Ramos (cell line): Measurements from ENCODE around the gene IQCM.
"Not testable (repeated sequence)": the region's sequence is repeated elsewhere in the genome, so short reads cannot be mapped to it uniquely, and the experiment has no call there.

ENCODE experiments used
- in situ Hi-C: fragments of 300-500 bp; cut with MboI; formaldehyde crosslinking; loops from one replicate; pipeline ENCODE4 v1.14.3; 2022; ENCODE audit warnings: low sequenced_read_pairs; ENCODE audit not compliant: unreplicated experiment

IQCM gene

GRCh38 chr4:149344436-149344835, 471.2 kb downstream of the IQCM start:
- in situ Hi-C loops, result no loop called here

- in situ Hi-C loops, result no loop called here
Observed at GRCh38 chr4:149343614-149344013, 472.0 kb downstream of the IQCM start.

DNA sequence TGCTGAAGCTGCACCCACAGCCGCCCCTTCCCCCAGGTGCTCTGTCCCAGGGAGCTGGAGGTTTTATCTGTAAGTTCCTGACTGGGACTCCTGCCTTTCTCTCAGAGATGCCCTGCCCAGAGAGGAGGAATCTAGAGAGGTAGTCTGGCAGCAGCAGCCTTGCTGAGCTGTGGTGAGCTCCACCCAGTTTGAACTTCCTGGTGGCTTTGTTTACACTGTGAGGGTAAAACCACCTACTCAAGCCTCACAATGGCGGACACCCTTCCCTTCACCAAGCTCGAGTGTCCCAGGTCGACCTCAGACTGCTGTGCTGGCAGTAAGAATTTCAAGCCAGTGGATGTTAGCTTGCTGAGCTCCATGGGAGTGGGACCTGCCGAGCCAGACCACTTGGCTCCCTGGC, 474.5 kb downstream of the IQCM start:
- in situ Hi-C loops, result not testable (repeated sequence)

DNA sequence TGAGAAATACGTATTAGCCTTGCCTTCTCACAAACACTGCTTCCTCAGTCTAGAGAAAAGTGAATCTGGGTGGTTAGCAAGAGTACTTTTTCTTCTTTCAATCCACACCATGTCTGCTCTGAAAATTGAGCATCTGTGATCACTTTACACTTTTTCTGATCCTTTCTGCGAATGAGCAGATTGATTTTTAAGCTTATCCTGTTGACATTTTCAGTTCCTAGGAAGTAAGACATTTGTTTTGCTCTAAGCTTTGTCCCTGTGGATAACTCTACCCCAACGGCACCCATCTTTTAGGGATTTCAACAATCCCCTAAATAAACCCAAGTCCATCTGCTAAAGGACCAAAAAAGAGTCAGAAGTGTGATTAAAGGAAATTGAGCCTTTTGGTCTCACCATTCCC, 487.5 kb downstream of the IQCM start:
- in situ Hi-C loops, result no loop called here

DNA sequence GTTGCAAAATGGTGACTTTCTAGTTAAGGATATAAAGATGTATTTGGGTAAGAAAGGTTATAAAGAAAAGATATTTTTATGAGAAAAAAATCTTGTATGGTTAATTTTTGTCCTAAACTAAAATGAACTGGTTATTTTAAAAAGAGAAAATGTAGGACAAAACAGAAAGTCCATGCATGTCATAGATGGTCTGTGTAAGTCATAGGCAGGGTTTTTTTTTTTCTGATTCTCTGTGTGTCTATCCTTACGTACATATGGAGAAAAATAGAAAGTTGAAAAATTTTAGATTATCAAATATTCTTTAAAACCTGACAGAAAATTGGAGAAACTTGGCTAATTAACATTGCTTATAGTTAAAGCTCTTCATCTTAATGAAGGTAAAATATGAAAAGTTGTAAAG, 493.4 kb downstream of the IQCM start:
- in situ Hi-C loops, result no loop called here

- in situ Hi-C loops, result no loop called here
Observed at GRCh38 chr4:149321438-149321837, 494.2 kb downstream of the IQCM start.

- in situ Hi-C loops, result no loop called here
Observed at GRCh38 chr4:149311076-149311475, 504.6 kb downstream of the IQCM start.

DNA sequence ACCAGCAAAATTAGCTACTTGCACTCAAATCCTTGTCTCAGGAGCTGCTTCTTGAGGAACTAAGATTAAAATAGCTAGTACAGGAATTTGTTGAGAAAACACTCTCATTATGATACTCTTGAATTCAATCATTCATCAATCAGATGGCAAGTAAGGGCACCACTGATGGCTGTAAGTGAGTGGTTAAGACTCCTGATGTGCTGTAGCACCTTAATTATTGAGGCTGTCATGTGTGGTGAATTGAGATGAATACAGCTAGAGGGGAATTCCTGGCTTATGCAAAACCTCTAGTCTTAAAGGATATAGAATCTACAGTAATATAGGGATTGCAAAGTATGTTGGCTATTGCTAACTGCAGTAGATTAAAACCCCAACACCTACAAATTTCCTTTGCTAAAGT, 509.1 kb downstream of the IQCM start:
- in situ Hi-C loops, result no loop called here
